Suprapubic skin (tissue), 4 donors: ENCODE data around the gene ZNF514. TPM values are rescaled to one million over a fixed set of nuclear protein-coding genes. Genes with fewer than 3 reads are reported as not detected.
A peak's percentile ranks its signal among the peaks of the same experiment; 100 is the strongest.
"Not testable (repeated sequence)": the region's sequence is repeated elsewhere in the genome, so short reads cannot be mapped to it uniquely, and the experiment has no call there.

ENCODE experiments used
- DNase-seq, 2 donors: peaks; one replicate each; pipeline ENCODE4 v3.0.0-alpha.2; 2019; ENCODE audit warnings: low spot score in 2 of 2
- H3K27ac ChIP-seq: fragments of 200-600 bp; sonication (generic); one replicate; pipeline ENCODE4 v1.5.1; 2019
- H3K27me3 ChIP-seq: fragments of 200-600 bp; sonication (generic); one replicate; pipeline ENCODE4 v1.5.1; 2019
- H3K36me3 ChIP-seq: fragments of 200-600 bp; sonication (generic); one replicate; pipeline ENCODE4 v1.5.1; 2019
- H3K4me1 ChIP-seq: fragments of 200-600 bp; sonication (generic); one replicate; pipeline ENCODE4 v1.5.1; 2019
- H3K4me3 ChIP-seq: fragments of 200-600 bp; sonication (generic); one replicate; pipeline ENCODE4 v1.5.1; 2019; ENCODE audit warnings: mild to moderate bottlenecking
- H3K9me3 ChIP-seq: fragments of 200-600 bp; sonication (generic); one replicate; pipeline ENCODE4 v1.5.1; 2019
- EP300 ChIP-seq: sonication (generic); formaldehyde crosslinking; IDR thresholded peaks from one replicate; pipeline ENCODE4 v1.6.1; 2017; ENCODE audit warnings: antibody characterized with exemption
- POLR2A ChIP-seq, 2 donors: fragments of 450-650 bp; IDR thresholded peaks; one replicate each; pipeline ENCODE4 v1.6.1; 2017; ENCODE audit warnings: antibody characterized with exemption in 2 of 2, mild to moderate bottlenecking in 2 of 2, moderate library complexity in 2 of 2
- POLR2AphosphoS5 ChIP-seq, 3 donors: sonication (generic); formaldehyde crosslinking; IDR thresholded peaks; one replicate each; pipeline ENCODE4 v1.6.1; 2017; ENCODE audit warnings: antibody characterized with exemption in 3 of 3
- WGBS: methylation state at CpG from one replicate; pipeline ENCODE4 v1.1.5; 2018; 5-methylcytosine and 5-hydroxymethylcytosine counted together
- total RNA-seq, 4 donors: library from RNA; depleted of rRNA; stranded (reverse); fragments of >200 nt; gene quantifications; one replicate each; pipeline ENCODE4 v1.1.0, GENCODE V29; 2016
- TF ChIP-seq, protein P1 (sequence below), 2 donors: fragments of 200-600 bp in 1 of 2; fragments of 450-650 bp in 1 of 2; sonication (generic) in 1 of 2; IDR thresholded peaks; one replicate each; pipeline ENCODE4 v1.5.1; 2016 to 2019; ENCODE audit warnings: antibody characterized with exemption in 2 of 2, mild to moderate bottlenecking in 1 of 2, moderate library complexity in 1 of 2

ZNF514 gene
- total RNA-seq, 4 donors from 2014 or later: 9.1 to 33.3 (median 23.1) TPM

DNA sequence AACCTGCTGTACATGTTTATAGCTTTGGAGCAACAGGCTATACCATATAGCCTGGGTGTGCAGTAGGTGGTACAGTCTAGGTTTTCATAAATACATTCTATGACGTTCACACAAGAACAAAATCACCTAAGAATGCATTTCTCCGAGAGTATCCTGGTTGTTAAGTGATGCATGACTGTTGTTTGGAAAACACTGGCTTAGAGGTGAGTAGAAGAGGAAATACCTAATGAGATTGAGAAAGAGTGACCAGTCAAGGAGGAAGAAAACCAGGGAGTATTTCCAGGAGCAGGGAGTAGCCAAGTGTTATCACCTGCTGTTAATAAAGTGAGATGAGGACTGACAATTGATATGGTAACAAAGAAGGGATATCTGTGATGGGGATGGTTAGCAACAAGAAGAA lies 44.7 kb upstream of the ZNF514 start:
- Histone ChIP-seq H3K36me3 (peaks cover 2% of the 10 kb centered on the region), H3K4me1 (peaks cover 19% of the 10 kb centered on the region), H3K27me3 (no peaks in the 10 kb centered on the region), H3K27ac (no peak overlapping the region), H3K9me3 (no peaks in the 10 kb centered on the region), H3K4me3 (no peak overlapping the region)
- WGBS: 86% methylated on average over 2 of the region's 2 CpGs
- no peak for DNase-seq
- TF ChIP-seq POLR2AphosphoS5 (IDR thresholded peaks at IDR 0.05): no peak
- TF ChIP-seq, protein P1, sequence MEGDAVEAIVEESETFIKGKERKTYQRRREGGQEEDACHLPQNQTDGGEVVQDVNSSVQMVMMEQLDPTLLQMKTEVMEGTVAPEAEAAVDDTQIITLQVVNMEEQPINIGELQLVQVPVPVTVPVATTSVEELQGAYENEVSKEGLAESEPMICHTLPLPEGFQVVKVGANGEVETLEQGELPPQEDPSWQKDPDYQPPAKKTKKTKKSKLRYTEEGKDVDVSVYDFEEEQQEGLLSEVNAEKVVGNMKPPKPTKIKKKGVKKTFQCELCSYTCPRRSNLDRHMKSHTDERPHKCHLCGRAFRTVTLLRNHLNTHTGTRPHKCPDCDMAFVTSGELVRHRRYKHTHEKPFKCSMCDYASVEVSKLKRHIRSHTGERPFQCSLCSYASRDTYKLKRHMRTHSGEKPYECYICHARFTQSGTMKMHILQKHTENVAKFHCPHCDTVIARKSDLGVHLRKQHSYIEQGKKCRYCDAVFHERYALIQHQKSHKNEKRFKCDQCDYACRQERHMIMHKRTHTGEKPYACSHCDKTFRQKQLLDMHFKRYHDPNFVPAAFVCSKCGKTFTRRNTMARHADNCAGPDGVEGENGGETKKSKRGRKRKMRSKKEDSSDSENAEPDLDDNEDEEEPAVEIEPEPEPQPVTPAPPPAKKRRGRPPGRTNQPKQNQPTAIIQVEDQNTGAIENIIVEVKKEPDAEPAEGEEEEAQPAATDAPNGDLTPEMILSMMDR (IDR thresholded peaks at IDR 0.05): no peak
- no peak for TF ChIP-seq EP300
- TF ChIP-seq POLR2A (IDR thresholded peaks at IDR 0.05): no peak

DNA sequence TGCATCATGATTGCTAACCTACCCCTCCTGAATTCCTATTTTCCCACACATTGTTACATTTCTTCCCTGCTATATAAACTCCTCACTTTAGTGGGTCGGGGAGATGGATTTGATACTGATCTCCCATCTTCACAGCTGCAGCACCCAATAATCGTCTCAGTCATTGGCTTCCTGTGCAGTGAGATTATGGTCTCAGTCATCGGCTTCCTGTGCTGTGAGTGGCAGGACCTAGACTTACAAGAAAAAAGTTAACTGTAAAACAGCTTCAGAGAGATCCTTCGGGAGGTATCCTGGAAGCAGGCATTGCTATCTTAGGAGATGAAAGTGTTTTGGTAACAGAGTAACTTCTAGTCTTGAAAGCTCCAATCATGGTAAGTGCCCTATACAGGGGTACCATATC lies 44.3 kb upstream of the ZNF514 start:
- no peak for DNase-seq
- TF ChIP-seq POLR2AphosphoS5 (IDR thresholded peaks at IDR 0.05): no peak
- TF ChIP-seq POLR2A (IDR thresholded peaks at IDR 0.05): no peak
- no peak for TF ChIP-seq EP300
- TF ChIP-seq, protein P1 (IDR thresholded peaks at IDR 0.05): no peak
- no peaks in the 10 kb centered on the region for H3K9me3 ChIP-seq
- no peak overlapping the region for H3K4me3 ChIP-seq
- H3K36me3 ChIP-seq: no peaks in the 10 kb centered on the region
- no peaks in the 10 kb centered on the region for H3K27me3 ChIP-seq
- no peak overlapping the region for H3K27ac ChIP-seq
- peaks cover 19% of the 10 kb centered on the region for H3K4me1 ChIP-seq
- WGBS: 87% methylated on average over 4 of the region's 4 CpGs

DNA sequence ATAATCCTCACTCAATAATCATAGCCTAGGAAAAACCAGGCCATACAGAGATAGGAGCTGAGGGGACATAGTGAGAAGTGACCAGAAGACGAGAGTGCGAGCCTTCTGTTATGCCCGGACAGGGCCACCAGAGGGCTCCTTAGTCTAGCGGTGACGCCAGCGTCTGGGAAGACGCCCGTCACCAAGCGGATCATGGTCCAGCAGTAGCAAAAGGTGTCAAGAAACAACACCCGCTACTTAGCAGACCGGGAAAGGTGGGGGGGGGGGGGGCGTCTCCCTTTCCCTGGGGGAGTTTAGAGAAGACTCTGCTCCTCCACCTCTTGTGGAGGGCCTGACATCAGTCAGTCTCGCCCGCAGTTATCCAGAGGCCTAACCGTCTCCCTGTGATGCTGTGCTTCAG lies 33.3 kb upstream of the ZNF514 start:
- DNase-seq: peak in 1 of 2 donors; percentile 67
- 49% methylated on average over 6 of the region's 15 CpGs for WGBS

DNA sequence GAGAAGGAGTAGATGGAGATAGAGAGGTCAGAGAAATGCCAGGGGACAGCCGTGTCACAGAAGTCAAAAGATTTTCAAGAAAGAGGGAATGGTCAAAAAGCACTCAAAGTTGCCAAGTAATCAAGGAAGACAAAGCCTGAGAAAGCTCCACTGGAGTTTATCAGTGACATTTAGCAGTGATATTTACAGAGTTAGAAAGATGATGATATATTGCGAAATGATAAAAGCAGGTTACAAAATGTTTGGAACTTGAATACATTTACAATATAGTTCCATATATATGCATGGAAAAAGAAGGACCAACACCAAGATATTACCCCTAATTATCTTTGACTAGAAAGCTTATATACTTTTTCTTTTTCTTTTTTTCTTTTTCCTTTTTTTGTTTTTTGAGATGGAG lies 26.3 kb upstream of the ZNF514 start:
- H3K36me3 ChIP-seq: peaks cover 23% of the 10 kb centered on the region
- DNase-seq: no peak
- no peaks in the 10 kb centered on the region for H3K4me1 ChIP-seq
- no peaks in the 10 kb centered on the region for H3K9me3 ChIP-seq
- peaks cover 1% of the 10 kb centered on the region for H3K27me3 ChIP-seq
- WGBS: 88% methylated on average over 2 of the region's 2 CpGs
- no peak overlapping the region for H3K4me3 ChIP-seq
- TF ChIP-seq, protein P1 (IDR thresholded peaks at IDR 0.05): no peak
- TF ChIP-seq POLR2A (IDR thresholded peaks at IDR 0.05) (no peak), POLR2AphosphoS5 (IDR thresholded peaks at IDR 0.05) (no peak), EP300 (no peak)
- H3K27ac ChIP-seq: no peak overlapping the region

More for the DNA sequence above, 33.3 kb upstream of the ZNF514 start:
- not testable (repeated sequence) for H3K27ac ChIP-seq, H3K27me3 ChIP-seq, H3K4me1 ChIP-seq, H3K9me3 ChIP-seq, H3K36me3 ChIP-seq, H3K4me3 ChIP-seq
- TF ChIP-seq, protein P1 (IDR thresholded peaks at IDR 0.05): peak; percentile 54

DNA sequence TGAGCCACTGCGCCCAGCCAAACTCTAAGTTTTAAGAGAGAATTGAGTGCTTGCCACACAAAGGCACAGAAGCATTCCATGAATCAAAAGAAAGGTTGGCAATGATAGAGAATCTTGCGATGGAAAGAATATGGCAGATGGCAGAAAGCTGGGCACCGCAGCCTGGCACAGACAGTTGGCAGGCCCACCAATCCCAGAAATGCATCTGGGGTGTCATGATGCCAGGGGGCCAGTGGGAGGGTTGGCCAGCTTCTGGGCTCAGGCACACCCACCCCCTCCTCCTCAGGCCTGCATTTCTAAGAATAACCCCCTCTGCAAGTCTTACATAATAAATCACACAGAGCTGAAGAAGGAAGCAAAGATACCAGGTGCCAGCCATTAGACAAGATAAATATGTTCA lies 25.5 kb upstream of the ZNF514 start:
- WGBS: 100% methylated on average over 3 of the region's 3 CpGs
- Histone ChIP-seq H3K9me3 (no peaks in the 10 kb centered on the region), H3K4me3 (no peak overlapping the region), H3K36me3 (peaks cover 31% of the 10 kb centered on the region), H3K27ac (no peak overlapping the region), H3K4me1 (no peaks in the 10 kb centered on the region), H3K27me3 (no peaks in the 10 kb centered on the region)
- DNase-seq: no peak
- TF ChIP-seq EP300 (no peak), POLR2A (IDR thresholded peaks at IDR 0.05) (no peak), POLR2AphosphoS5 (IDR thresholded peaks at IDR 0.05) (no peak)
- TF ChIP-seq, protein P1 (IDR thresholded peaks at IDR 0.05): no peak
